Progenitor cell of endocrine pancreas (in vitro differentiated cells): ENCODE measurements around the gene DTX4. TPM values are rescaled to one million over a fixed set of nuclear protein-coding genes. Genes with fewer than 3 reads are reported as not detected.

Experiments used
- DNase-seq: peaks from one replicate; pipeline ENCODE4 v3.0.0; 2021; ENCODE audit warnings: low spot score; ENCODE audit not compliant: unreplicated experiment
- H3K27ac Mint-ChIP-seq: 2 replicates; pipeline ENCODE4 v1.8.0; 2021; ENCODE audit warnings: mild to moderate bottlenecking, moderate library complexity, mixed read lengths
- H3K27me3 Mint-ChIP-seq: 2 replicates; pipeline ENCODE4 v1.8.0; 2021; ENCODE audit warnings: mixed read lengths
- H3K36me3 Mint-ChIP-seq: 2 replicates; pipeline ENCODE4 v1.8.0; 2022; ENCODE audit warnings: mixed read lengths; ENCODE audit not compliant: insufficient read depth
- H3K4me1 Mint-ChIP-seq: 2 replicates; pipeline ENCODE4 v1.8.0; 2021; ENCODE audit warnings: low read depth, mixed read lengths
- H3K4me3 Mint-ChIP-seq: 2 replicates; pipeline ENCODE4 v1.8.0; 2021; ENCODE audit warnings: low read depth, mild to moderate bottlenecking, moderate library complexity, mixed read lengths
- H3K9me3 Mint-ChIP-seq: 2 replicates; pipeline ENCODE4 v1.8.0; 2021; ENCODE audit warnings: low read depth, mixed read lengths
- CTCF ChIP-seq: fragments of 200-600 bp; sonication (generic); IDR thresholded peaks from one replicate; pipeline ENCODE4 v1.5.0; 2021; ENCODE audit warnings: antibody characterized with exemption, mild to moderate bottlenecking; ENCODE audit not compliant: unreplicated experiment
- total RNA-seq: library from RNA; stranded (reverse); gene quantifications from 2 replicates; pipeline ENCODE4 v1.2.1, GENCODE V29; 2021

DTX4 gene
- total RNA-seq, 1 donor from 2014 or later: 61.6 TPM

- H3K4me3 Mint-ChIP-seq: no peak overlapping the region
- H3K27ac Mint-ChIP-seq: no peak overlapping the region
- peak; percentile 57 for TF ChIP-seq CTCF
- no peak for DNase-seq
- H3K27me3 Mint-ChIP-seq: no peaks in the 10 kb centered on the region
- H3K36me3 Mint-ChIP-seq: peaks cover 48% of the 10 kb centered on the region
- peaks cover 2% of the 10 kb centered on the region for H3K9me3 Mint-ChIP-seq
- H3K4me1 Mint-ChIP-seq: peaks cover 50% of the 10 kb centered on the region
These were observed 10.7 kb downstream of the DTX4 start for GRCh38 chr11:59182457-59183151.

- peaks cover 46% of the 10 kb centered on the region for H3K36me3 Mint-ChIP-seq
- no peaks in the 10 kb centered on the region for H3K27me3 Mint-ChIP-seq
- H3K4me3 Mint-ChIP-seq: no peak overlapping the region
- H3K4me1 Mint-ChIP-seq: peaks cover 45% of the 10 kb centered on the region
- peaks cover 2% of the 10 kb centered on the region for H3K9me3 Mint-ChIP-seq
- no peak for DNase-seq
- peak overlapping the region; percentile 62 for H3K27ac Mint-ChIP-seq
- TF ChIP-seq CTCF: no peak
These were observed 11.8 kb downstream of the DTX4 start for GRCh38 chr11:59183771-59184170.

- no peak for DNase-seq
- Mint-ChIP-seq H3K9me3 (no peaks in the 10 kb centered on the region), H3K4me3 (peak overlapping the region; percentile 71), H3K27me3 (no peaks in the 10 kb centered on the region), H3K36me3 (peaks cover 46% of the 10 kb centered on the region), H3K27ac (peak overlapping the region; percentile 97), H3K4me1 (peaks cover 44% of the 10 kb centered on the region)
- TF ChIP-seq CTCF: no peak
These were observed 12.9 kb downstream of the DTX4 start for GRCh38 chr11:59184691-59185339.

- H3K36me3 Mint-ChIP-seq: peaks cover 51% of the 10 kb centered on the region
- peak overlapping the region; percentile 97 for H3K27ac Mint-ChIP-seq
- TF ChIP-seq CTCF: no peak
- DNase-seq: no peak
- peak overlapping the region; percentile 71 for H3K4me3 Mint-ChIP-seq
- peaks cover 41% of the 10 kb centered on the region for H3K4me1 Mint-ChIP-seq
- no peaks in the 10 kb centered on the region for H3K27me3 Mint-ChIP-seq
- H3K9me3 Mint-ChIP-seq: no peaks in the 10 kb centered on the region
These were observed 13.5 kb downstream of the DTX4 start for GRCh38 chr11:59185386-59185945.

GRCh38 chr11:59186130-59186594, 14.2 kb downstream of the DTX4 start:
- peak; percentile 94 for TF ChIP-seq CTCF
- H3K4me1 Mint-ChIP-seq: peaks cover 37% of the 10 kb centered on the region
- H3K27me3 Mint-ChIP-seq: no peaks in the 10 kb centered on the region
- H3K36me3 Mint-ChIP-seq: peaks cover 55% of the 10 kb centered on the region
- no peaks in the 10 kb centered on the region for H3K9me3 Mint-ChIP-seq
- H3K27ac Mint-ChIP-seq: peak overlapping the region; percentile 97
- peak; percentile 78 for DNase-seq
- H3K4me3 Mint-ChIP-seq: peak overlapping the region; percentile 71
